GM23338 (cell line): Measurements from ENCODE around the gene TOP1. TPM values are rescaled to one million over a fixed set of nuclear protein-coding genes. Genes with fewer than 3 reads are reported as not detected.

Experiments
- ATAC-seq: fragments of 200-7000 bp; cut with Tn5 transposase; 3 replicates; pipeline ENCODE4 v1.9.1; 2020
- DNase-seq: peaks from one replicate; pipeline ENCODE4 v3.0.0-alpha.2; 2015; ENCODE audit warnings: low spot score
- H2AFZ ChIP-seq: fragments of 200-600 bp; sonication (generic); 2 replicates; pipeline ENCODE4 v1.8.0; 2016; ENCODE audit warnings: antibody characterized with exemption, mild to moderate bottlenecking, moderate library complexity
- H3F3A ChIP-seq: fragments of 200-600 bp; sonication (generic); replicated peaks from 2 replicates; pipeline ENCODE4 v1.8.0; 2017; ENCODE audit warnings: antibody characterized with exemption, mixed run types, low read depth
- H3K27ac ChIP-seq: fragments of 200-600 bp; sonication (generic); 2 replicates; pipeline ENCODE4 v1.6.1; 2016; ENCODE audit warnings: low read depth
- H3K27me3 ChIP-seq: fragments of 200-600 bp; sonication (generic); 2 replicates; pipeline ENCODE4 v1.8.0; 2016; ENCODE audit warnings: mild to moderate bottlenecking, mixed run types, moderate library complexity; ENCODE audit not compliant: insufficient read depth
- H3K36me3 ChIP-seq: fragments of 200-600 bp; sonication (generic); 2 replicates; pipeline ENCODE4 v1.8.0; 2016; ENCODE audit warnings: mild to moderate bottlenecking; ENCODE audit not compliant: insufficient read depth
- H3K4me1 ChIP-seq: fragments of 200-600 bp; sonication (generic); 2 replicates; pipeline ENCODE4 v1.8.0; 2016; ENCODE audit warnings: mild to moderate bottlenecking, moderate library complexity; ENCODE audit not compliant: insufficient read depth
- H3K4me2 ChIP-seq: fragments of 200-600 bp; sonication (generic); 2 replicates; pipeline ENCODE4 v1.7.1; 2017; ENCODE audit warnings: mixed run types
- H3K4me3 ChIP-seq: fragments of 200-600 bp; sonication (generic); 2 replicates; pipeline ENCODE4 v1.6.1; 2016; ENCODE audit warnings: mixed run types
- H3K79me2 ChIP-seq: fragments of 200-600 bp; sonication (generic); replicated peaks from 2 replicates; pipeline ENCODE4 v1.8.0; 2017; ENCODE audit warnings: mild to moderate bottlenecking; ENCODE audit not compliant: insufficient read depth
- H3K9me2 ChIP-seq: fragments of 200-600 bp; sonication (generic); 2 replicates; pipeline ENCODE4 v1.8.0; 2017; ENCODE audit not compliant: insufficient read depth
- H4K20me1 ChIP-seq: fragments of 200-600 bp; sonication (generic); replicated peaks from 2 replicates; pipeline ENCODE4 v1.8.0; 2017; ENCODE audit warnings: mild to moderate bottlenecking; ENCODE audit not compliant: insufficient read depth
- H3K27ac Mint-ChIP-seq: 2 replicates; pipeline ENCODE4 v1.8.0; 2020; ENCODE audit warnings: inconsistent platforms, mild to moderate bottlenecking, moderate library complexity, mixed read lengths
- H3K27me3 Mint-ChIP-seq: 3 replicates; pipeline ENCODE4 v1.8.0; 2022; ENCODE audit warnings: low read depth, mild to moderate bottlenecking, moderate library complexity, mixed read lengths, inconsistent platforms; ENCODE audit not compliant: insufficient read depth, poor library complexity
- H3K36me3 Mint-ChIP-seq: 3 replicates; pipeline ENCODE4 v1.8.0; 2021; ENCODE audit warnings: low read depth, mild to moderate bottlenecking, inconsistent platforms, moderate library complexity, mixed read lengths
- H3K4me1 Mint-ChIP-seq: 3 replicates; pipeline ENCODE4 v1.8.0; 2020; ENCODE audit warnings: mild to moderate bottlenecking, inconsistent platforms, mixed read lengths
- H3K4me3 Mint-ChIP-seq: 3 replicates; pipeline ENCODE4 v1.8.0; 2021; ENCODE audit warnings: moderate library complexity, mild to moderate bottlenecking, inconsistent platforms, mixed read lengths
- H3K9me3 Mint-ChIP-seq: 3 replicates; pipeline ENCODE4 v1.8.0; 2020; ENCODE audit warnings: moderate library complexity, mild to moderate bottlenecking, inconsistent platforms, mixed read lengths
- CREB1 ChIP-seq: fragments of 250-450 bp; sonication (Bioruptor Pico); IDR thresholded peaks from 2 replicates; pipeline ENCODE4 v1.5.0; 2020; ENCODE audit warnings: low read depth, mild to moderate bottlenecking, moderate library complexity
- CTCF ChIP-seq, 2 experiments: fragments of 200-600 bp in 1 of 2; sonication (generic) in 1 of 2; conservative IDR thresholded peaks; 2 replicates each; pipeline versions ENCODE4 v1.5.1 to v1.6.1; 2016 to 2017; ENCODE audit warnings: antibody characterized with exemption in 2 of 2, low read depth in 2 of 2, mild to moderate bottlenecking in 2 of 2, moderate library complexity in 1 of 2
- ETS1 ChIP-seq: IDR thresholded peaks from 2 replicates; pipeline ENCODE4 v1.6.1; 2016; ENCODE audit warnings: antibody characterized with exemption
- EZH2 ChIP-seq: fragments of 200-600 bp; sonication (generic); IDR thresholded peaks from one replicate; pipeline ENCODE4 v1.8.0; 2017; ENCODE audit warnings: antibody characterized with exemption, mild to moderate bottlenecking, low read depth; ENCODE audit not compliant: unreplicated experiment
- EZH2phosphoT487 ChIP-seq: fragments of 200-600 bp; sonication (generic); IDR thresholded peaks from one replicate; pipeline ENCODE4 v1.8.1; 2018; ENCODE audit warnings: antibody characterized with exemption; ENCODE audit not compliant: unreplicated experiment
- JUNB ChIP-seq: IDR thresholded peaks from one replicate; pipeline ENCODE4 v1.6.1; 2016; ENCODE audit warnings: antibody characterized with exemption; ENCODE audit not compliant: unreplicated experiment
- NANOG ChIP-seq: IDR thresholded peaks from 2 replicates; pipeline ENCODE4 v1.6.1; 2016; ENCODE audit warnings: antibody characterized with exemption, borderline replicate concordance
- POLR2AphosphoS5 ChIP-seq: IDR thresholded peaks from 2 replicates; pipeline ENCODE4 v1.6.1; 2016; ENCODE audit warnings: antibody characterized with exemption, low read depth
- REST ChIP-seq: IDR thresholded peaks from one replicate; pipeline ENCODE4 v1.6.1; 2018; ENCODE audit warnings: antibody characterized with exemption; ENCODE audit not compliant: unreplicated experiment
- STAT1 ChIP-seq: IDR thresholded peaks from one replicate; pipeline ENCODE4 v1.6.1; 2016; ENCODE audit warnings: antibody characterized with exemption; ENCODE audit not compliant: unreplicated experiment
- ZNF114 ChIP-seq: fragments of 250-450 bp; sonication (Bioruptor Pico); IDR thresholded peaks from 2 replicates; pipeline ENCODE4 v1.5.0; 2020; ENCODE audit warnings: mild to moderate bottlenecking, moderate library complexity
- ZNF331 ChIP-seq: fragments of 250-450 bp; sonication (Bioruptor Pico); IDR thresholded peaks from 2 replicates; pipeline ENCODE4 v1.5.0; 2020; ENCODE audit warnings: low read depth, mild to moderate bottlenecking, moderate library complexity
- ZNF462 ChIP-seq: fragments of 250-450 bp; sonication (Bioruptor Pico); IDR thresholded peaks from 2 replicates; pipeline ENCODE4 v1.5.0; 2020; ENCODE audit warnings: mild to moderate bottlenecking, moderate library complexity
- polyA plus RNA-seq: library from polyadenylated mRNA; unstranded; fragments of >200 nt; fragmentation: Nextera tagmentation; extraction: Ambion mirVana; gene quantifications from 2 replicates; pipeline ENCODE4 v1.2.1, GENCODE V29; 2016
- total RNA-seq: library from RNA; depleted of rRNA; stranded (reverse); fragments of >200 nt; shearing (Covaris generic); gene quantifications from 2 replicates; pipeline ENCODE4 v1.2.3, GENCODE V29; 2014

The TOP1 gene
- total and polyA plus RNA-seq, 2 experiments from 2014 or later: 62.4 to 101 TPM

- Histone ChIP-seq H3K4me1 (0 out of 2 replicates have a peak, but pooled peaks cover 5% of the 10 kb centered on the region), H3F3A (no peaks in the 10 kb centered on the region), H3K9me2 (0 out of 2 replicates have a peak, but pooled peaks cover 9% of the 10 kb centered on the region), H3K27ac (no peak overlapping the region), H3K4me3 (no peak overlapping the region), H4K20me1 (no peaks in the 10 kb centered on the region), H3K36me3 (no peaks in the 10 kb centered on the region), H3K79me2 (no peaks in the 10 kb centered on the region), H3K27me3 (no peaks in the 10 kb centered on the region), H3K4me2 (no peak overlapping the region), H2AFZ (no peak overlapping the region)
- H3K36me3 Mint-ChIP-seq: peaks cover 9% of the 10 kb centered on the region
- no peak overlapping the region for H3K4me3 Mint-ChIP-seq
- ATAC-seq (no peak), DNase-seq (no peak)
- TF ChIP-seq CREB1 (CRISPR knock-in tag) (no peak), JUNB (no peak), ZNF331 (no peak), ETS1 (no peak), NANOG (no peak), POLR2AphosphoS5 (no peak), ZNF462 (no peak), EZH2 (no peak), STAT1 (no peak), EZH2phosphoT487 (no peak), CTCF (conservative IDR thresholded peaks at IDR 0.05; ENCODE audit: low read depth in 2 of 2) (no peak), REST (no peak), ZNF114 (CRISPR knock-in tag) (no peak)
- peaks cover 30% of the 10 kb centered on the region for H3K9me3 Mint-ChIP-seq
- H3K4me1 Mint-ChIP-seq: peaks cover 19% of the 10 kb centered on the region
- no peak overlapping the region for H3K27ac Mint-ChIP-seq
- H3K27me3 Mint-ChIP-seq: peaks cover 2% of the 10 kb centered on the region
These were observed 21.6 kb upstream of the TOP1 start for GRCh38 chr20:41006936-41007474.
